C4-2B (cell line): ENCODE data around the gene TSHR.

Source experiments
- CTCF ChIP-seq: fragments of 450-650 bp; conservative IDR thresholded peaks from 2 replicates; pipeline ENCODE4 v1.5.1; 2017; ENCODE audit warnings: mild to moderate bottlenecking
- ZFX ChIP-seq: fragments of 450-650 bp; IDR thresholded peaks from 2 replicates; pipeline ENCODE4 v1.6.1; 2017

- TF ChIP-seq CTCF (no peak), ZFX (no peak)
Measured at GRCh38 chr14:81166121-81166520, 210.7 kb downstream of the TSHR start.
